Fibroblast of lung (primary cell): ENCODE data around the gene GNPAT. TPM values are rescaled to one million over a fixed set of nuclear protein-coding genes. Genes with fewer than 3 reads are reported as not detected.

Experiments
- DNase-seq, 2 donors: peaks; one replicate each; pipeline versions ENCODE4 v3.0.0 to v3.0.0-alpha.2; 2010; ENCODE audit warnings: low read depth in 2 of 2
- H2AFZ ChIP-seq: 2 replicates; pipeline ENCODE4 v1.5.1; 2012; ENCODE audit warnings: low read length, control low read depth, inconsistent platforms
- H3K27ac ChIP-seq: 2 replicates; pipeline ENCODE4 v1.5.1; 2011; ENCODE audit warnings: low read length, control low read depth; ENCODE audit not compliant: insufficient read depth
- H3K27me3 ChIP-seq: 2 replicates; pipeline ENCODE4 v1.5.1; 2011; ENCODE audit warnings: mild to moderate bottlenecking, low read length; ENCODE audit not compliant: control insufficient read depth, insufficient read depth
- H3K36me3 ChIP-seq: 2 replicates; pipeline ENCODE4 v1.5.1; 2011; ENCODE audit warnings: low read length; ENCODE audit not compliant: control insufficient read depth, insufficient read depth
- H3K4me1 ChIP-seq: 2 replicates; pipeline ENCODE4 v1.5.1; 2011; ENCODE audit warnings: low read length; ENCODE audit not compliant: control insufficient read depth, insufficient read depth; ENCODE audit errors: extremely low read depth
- H3K4me2 ChIP-seq: 2 replicates; pipeline ENCODE4 v1.5.1; 2011; ENCODE audit warnings: low read length, control low read depth; ENCODE audit not compliant: insufficient read depth; ENCODE audit errors: extremely low read depth
- H3K4me3 ChIP-seq, 4 experiments: fragments of 200-600 bp in 1 of 4; sonication (generic) in 1 of 4; replicated peaks in 1 of 4; 2 replicates each; pipeline ENCODE4 v1.5.1; 2011 to 2016; ENCODE audit warnings: low read length in 4 of 4, low read depth in 3 of 4, mild to moderate bottlenecking in 3 of 4, control low read depth in 2 of 4, inconsistent platforms in 1 of 4, mixed read lengths in 1 of 4; ENCODE audit not compliant: insufficient read depth in 1 of 4; ENCODE audit errors: control extremely low read depth in 1 of 4
- H3K79me2 ChIP-seq: 2 replicates; pipeline ENCODE4 v1.5.1; 2012; ENCODE audit warnings: mild to moderate bottlenecking, low read length, inconsistent platforms; ENCODE audit not compliant: control insufficient read depth, insufficient read depth
- H3K9ac ChIP-seq: 2 replicates; pipeline ENCODE4 v1.5.1; 2011; ENCODE audit warnings: mild to moderate bottlenecking, low read length, control low read depth; ENCODE audit not compliant: insufficient read depth
- H3K9me3 ChIP-seq: 2 replicates; pipeline ENCODE4 v1.5.1; 2012; ENCODE audit warnings: low read depth, low read length; ENCODE audit not compliant: control insufficient read depth, insufficient read depth
- H4K20me1 ChIP-seq: 2 replicates; pipeline ENCODE4 v1.5.1; 2011; ENCODE audit warnings: low read length; ENCODE audit not compliant: control insufficient read depth, insufficient read depth; ENCODE audit errors: extremely low read depth
- CTCF ChIP-seq, 2 donors: IDR thresholded peaks in 1 of 2; conservative IDR thresholded peaks in 1 of 2; 1 replicate in 1 of 2; 2 replicates in 1 of 2; pipeline ENCODE4 v1.5.1; 2011 to 2012; ENCODE audit warnings: low read length in 2 of 2, control low read depth in 1 of 2, inconsistent platforms in 1 of 2, low read depth in 1 of 2, mild to moderate bottlenecking in 1 of 2
- EZH2 ChIP-seq: IDR thresholded peaks from 2 replicates; pipeline ENCODE4 v1.5.1; 2012; ENCODE audit warnings: low read length, control low read depth, mild to moderate bottlenecking; ENCODE audit errors: missing control alignments
- polyA plus RNA-seq, 2 donors: library from polyadenylated mRNA; depleted of rRNA in 1 of 2; stranded (reverse) in 1 of 2; unstranded in 1 of 2; fragments of >200 nt; gene quantifications; 2 replicates each; pipeline ENCODE4 v1.2.1, GENCODE V29; 2011 to 2012; ENCODE audit warnings: missing spikeins in 1 of 2
- total RNA-seq: library from RNA; depleted of rRNA; stranded (reverse); fragments of >200 nt; gene quantifications from 2 replicates; pipeline ENCODE4 v1.2.1, GENCODE V29; 2014

Gene GNPAT
- total and polyA plus RNA-seq, 2 donors (not counting 1 experiment from before 2014, with no cell fraction given) = 42.5 to 60.4 TPM

GRCh38 chr1:231194476-231194842 lies 46.6 kb upstream of the GNPAT start:
- Histone ChIP-seq H3K4me3 (no peak overlapping the region), H3K27ac (no peak overlapping the region), H3K9ac (no peak overlapping the region), H2AFZ (no peak overlapping the region), H3K27me3 (no peaks in the 10 kb centered on the region), H3K36me3 (no peaks in the 10 kb centered on the region), H3K4me2 (no peak overlapping the region), H3K9me3 (no peaks in the 10 kb centered on the region), H3K79me2 (no peaks in the 10 kb centered on the region), H4K20me1 (no peaks in the 10 kb centered on the region), H3K4me1 (no peaks in the 10 kb centered on the region)
- no peak for TF ChIP-seq CTCF (conservative IDR thresholded peaks at IDR 0.05 in 1 of 2, IDR thresholded peaks at IDR 0.05 in 1 of 2; ENCODE audit: low read depth in 1 of 2, low read length in 2 of 2)
- TF ChIP-seq EZH2 = no peak
- DNase-seq = no peak

DNA sequence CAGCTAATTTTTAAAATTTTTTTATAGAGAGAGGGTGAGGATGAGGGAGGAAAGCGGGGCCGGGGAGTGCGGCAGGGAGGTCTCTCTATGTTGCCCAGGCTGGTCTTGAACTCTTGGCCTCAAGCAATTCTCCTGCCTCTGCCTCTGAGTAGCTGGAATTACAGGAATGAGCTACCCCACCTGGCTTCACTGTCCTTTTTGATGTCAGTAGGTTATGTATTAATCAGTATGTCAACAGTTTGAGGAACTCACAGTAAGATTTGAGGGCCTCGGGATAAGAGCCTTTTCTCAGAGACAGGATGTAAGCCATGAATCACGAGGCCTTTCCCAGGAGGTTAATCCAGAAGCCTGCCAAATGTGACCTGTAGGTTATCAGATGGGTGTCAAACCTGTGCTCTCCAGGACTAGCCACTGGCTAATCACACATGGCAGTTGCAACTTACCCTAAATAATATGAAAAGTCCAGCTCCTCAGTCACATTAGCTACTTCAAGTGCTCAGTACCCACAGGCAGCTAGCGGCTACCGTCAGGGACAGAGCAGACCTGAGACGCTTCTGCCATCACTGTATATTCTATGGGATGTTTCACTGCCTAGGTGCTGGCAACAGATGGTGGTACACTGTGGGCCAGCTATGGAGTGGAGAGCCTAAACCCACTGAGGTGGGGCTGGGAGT lies 46.0 kb upstream of the GNPAT start:
- Histone ChIP-seq H3K4me1 (no peaks in the 10 kb centered on the region), H3K4me2 (no peak overlapping the region), H4K20me1 (no peaks in the 10 kb centered on the region), H3K36me3 (no peaks in the 10 kb centered on the region), H3K79me2 (no peaks in the 10 kb centered on the region), H3K27ac (no peak overlapping the region), H3K9ac (no peak overlapping the region), H3K27me3 (no peaks in the 10 kb centered on the region), H2AFZ (no peak overlapping the region), H3K9me3 (no peaks in the 10 kb centered on the region), H3K4me3 (no peak overlapping the region)
- TF ChIP-seq CTCF (conservative IDR thresholded peaks at IDR 0.05 in 1 of 2, IDR thresholded peaks at IDR 0.05 in 1 of 2; ENCODE audit: low read depth in 1 of 2, low read length in 2 of 2) (no peak), EZH2 (no peak)
- DNase-seq = no peak

GRCh38 chr1:231196307-231196706 lies 44.7 kb upstream of the GNPAT start:
- DNase-seq = no peak
- H3K79me2 ChIP-seq = no peaks in the 10 kb centered on the region
- no peaks in the 10 kb centered on the region for H3K4me1 ChIP-seq
- H3K27ac ChIP-seq = no peak overlapping the region
- no peaks in the 10 kb centered on the region for H3K36me3 ChIP-seq
- H3K4me3 ChIP-seq = no peak overlapping the region
- no peak overlapping the region for H2AFZ ChIP-seq
- TF ChIP-seq EZH2 (no peak), CTCF (conservative IDR thresholded peaks at IDR 0.05 in 1 of 2, IDR thresholded peaks at IDR 0.05 in 1 of 2; ENCODE audit: low read depth in 1 of 2, low read length in 2 of 2) (no peak)
- H3K9ac ChIP-seq = no peak overlapping the region
- no peaks in the 10 kb centered on the region for H4K20me1 ChIP-seq
- no peaks in the 10 kb centered on the region for H3K27me3 ChIP-seq
- no peaks in the 10 kb centered on the region for H3K9me3 ChIP-seq
- no peak overlapping the region for H3K4me2 ChIP-seq
